ENCODE data around the gene COX7B2.

DNA sequence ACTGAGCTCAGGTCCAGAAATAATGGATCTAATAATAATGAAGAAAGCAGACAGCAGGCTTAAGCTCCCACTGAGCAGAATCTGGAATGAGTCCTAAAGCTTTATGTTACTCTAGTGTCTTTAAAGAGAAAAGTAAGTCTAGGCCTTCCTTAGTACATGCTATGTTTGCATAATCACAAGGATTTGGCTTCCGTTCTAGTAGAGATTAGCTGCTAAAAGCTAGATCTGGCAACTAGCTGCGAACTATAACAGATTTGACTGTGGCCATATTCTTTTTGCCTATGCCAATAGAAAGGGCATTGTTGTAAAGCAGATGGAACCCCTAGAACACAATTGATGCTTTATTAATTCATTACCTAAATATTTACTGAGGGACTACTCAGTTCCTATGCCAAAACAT is 19.0 kb downstream of the COX7B2 start:
- TF ChIP-seq CTCF (IDR thresholded peaks at IDR 0.05; ENCODE audit: low read length) = no peak
- no peak for TF ChIP-seq EZH2phosphoT487 (IDR thresholded peaks at IDR 0.05; ENCODE audit: low read length)

All from MM.1S (cell line).